Mammary epithelial cell (primary cell): ENCODE measurements around the gene LMNB1.

Source experiments
- CTCF ChIP-seq, 2 donors: IDR thresholded peaks in 1 of 2; conservative IDR thresholded peaks in 1 of 2; 2 replicates each; pipeline ENCODE4 v1.5.1; 2011 to 2012; ENCODE audit warnings: inconsistent platforms in 2 of 2, low read length in 2 of 2, mild to moderate bottlenecking in 2 of 2, control low read depth in 1 of 2, low read depth in 1 of 2; ENCODE audit not compliant: insufficient read depth in 1 of 2; ENCODE audit errors: extremely low read depth in 1 of 2
- EZH2 ChIP-seq: IDR thresholded peaks from 2 replicates; pipeline ENCODE4 v1.6.1; 2012; ENCODE audit warnings: low read length, inconsistent platforms, borderline replicate concordance

- TF ChIP-seq CTCF (conservative IDR thresholded peaks at IDR 0.05 in 1 of 2, IDR thresholded peaks at IDR 0.05 in 1 of 2; ENCODE audit: extremely low read depth in 1 of 2, insufficient read depth in 1 of 2, low read depth in 1 of 2, low read length in 2 of 2) = no peak
- no peak for TF ChIP-seq EZH2
Measured at GRCh38 chr5:126801174-126801991, 24.4 kb downstream of the LMNB1 start.
